ENCODE measurements around the gene PDLIM1. TPM values are rescaled to one million over a fixed set of nuclear protein-coding genes. Genes with fewer than 3 reads are reported as not detected.

PDLIM1 gene
- total RNA-seq, 1 experiment from 2014 or later: 115 TPM

GRCh38 chr10:95337423-95338160, 46.8 kb upstream of the PDLIM1 start:
- Histone ChIP-seq H3K9me3 (ENCODE audit: control insufficient read depth, low read depth, low read length) (no peaks in the 10 kb centered on the region), H2BK12ac (ENCODE audit: insufficient read length, low read depth, low read length) (no peak overlapping the region), H2AFZ (ENCODE audit: low read length) (no peak overlapping the region), H2BK120ac (ENCODE audit: low read depth, low read length, poor library complexity, severe bottlenecking) (no peak overlapping the region), H3K27me3 (ENCODE audit: insufficient read depth, low read length) (no peaks in the 10 kb centered on the region), H3K79me1 (ENCODE audit: insufficient read depth, low read depth, low read length, poor library complexity, severe bottlenecking) (no peaks in the 10 kb centered on the region), H2BK20ac (ENCODE audit: low read depth, low read length, poor library complexity, severe bottlenecking) (no peak overlapping the region), H3K23me2 (ENCODE audit: insufficient read length, low read depth, low read length, poor library complexity, severe bottlenecking) (no peaks in the 10 kb centered on the region), H4K91ac (ENCODE audit: insufficient read length, low read depth, low read length) (no peak overlapping the region), H3K18ac (ENCODE audit: insufficient read length, low read depth, low read length) (no peak overlapping the region), H3K23ac (ENCODE audit: insufficient read length, low read depth, low read length) (no peak overlapping the region), H3K14ac (ENCODE audit: insufficient read depth, low read length) (no peak overlapping the region), H2BK5ac (ENCODE audit: insufficient read length, low read length) (no peak overlapping the region), H4K20me1 (ENCODE audit: control insufficient read depth, insufficient read depth, insufficient read length) (no peaks in the 10 kb centered on the region), H3K79me2 (ENCODE audit: insufficient read depth, low read length) (no peaks in the 10 kb centered on the region), H3K56ac (ENCODE audit: insufficient read length, low read depth, low read length) (no peak overlapping the region), H3K9ac (ENCODE audit: extremely low read depth, insufficient read length, low read length) (no peak overlapping the region), H3K4ac (ENCODE audit: low read depth, low read length) (no peak overlapping the region), H2AK5ac (ENCODE audit: insufficient read length, low read length) (no peak overlapping the region), H4K8ac (replicated peaks; ENCODE audit: insufficient read length, low read depth, low read length) (no peak overlapping the region), H3T11ph (ENCODE audit: low read length) (no peak overlapping the region), H2BK15ac (ENCODE audit: low read depth, low read length) (no peak overlapping the region), H4K5ac (ENCODE audit: insufficient read length, low read depth, low read length) (no peak overlapping the region), H3K27ac (ENCODE audit: insufficient read length, low read depth, low read length) (no peak overlapping the region), H3K4me1 (ENCODE audit: insufficient read depth, low read length) (no peaks in the 10 kb centered on the region), H3K4me2 (ENCODE audit: insufficient read depth, insufficient read length, low read length) (no peak overlapping the region)
- Mint-ChIP-seq H3K27ac (peak overlapping the region in 1 of 3 experiments; percentile 36; a peak in 1 of 7 replicates), H3K36me3 (ENCODE audit: insufficient read depth in 1 of 3, low read depth in 3 of 3) (peaks cover 4 to 13% (median 6%) of the 10 kb centered on the region in 3 experiments; a peak in 6 of 7 replicates), H3K27me3 (ENCODE audit: low read depth) (no peaks in the 10 kb centered on the region), H3K4me1 (peaks cover 20 to 25% of the 10 kb centered on the region in 2 experiments), H3K9me3 (no peaks in the 10 kb centered on the region), H3K4me3 (no peak overlapping the region)
- WGBS (ENCODE audit: extremely low coverage, insufficient read length, low lambda C conversion rate): no CpG with 5 or more reads among the region's 10 CpGs
- TF ChIP-seq CTCF (conservative IDR thresholded peaks at IDR 0.05): no peak
- DNase-seq: no peak
